Neural progenitor cell (in vitro differentiated cells): ENCODE measurements around the gene ZNF593OS. TPM values are rescaled to one million over a fixed set of nuclear protein-coding genes. Genes with fewer than 3 reads are reported as not detected.
A peak's percentile ranks its signal among the peaks of the same experiment; 100 is the strongest.

Source experiments
- DNase-seq: peaks from one replicate; pipeline ENCODE4 v3.0.0-alpha.2; 2016; ENCODE audit warnings: low spot score
- H2AFZ ChIP-seq: fragments of 200-600 bp; sonication (generic); replicated peaks from 2 replicates; pipeline ENCODE4 v1.6.1; 2016; ENCODE audit warnings: antibody characterized with exemption
- H3F3A ChIP-seq: fragments of 200-600 bp; sonication (generic); 2 replicates; pipeline ENCODE4 v1.6.1; 2016; ENCODE audit warnings: antibody characterized with exemption, low read depth
- H3K27ac ChIP-seq: fragments of 200-600 bp; sonication (generic); 2 replicates; pipeline ENCODE4 v1.5.1; 2016; ENCODE audit warnings: mild to moderate bottlenecking
- H3K27me3 ChIP-seq: fragments of 200-600 bp; sonication (generic); 2 replicates; pipeline ENCODE4 v1.6.1; 2016; ENCODE audit warnings: mild to moderate bottlenecking, moderate library complexity
- H3K36me3 ChIP-seq: fragments of 200-600 bp; sonication (generic); 2 replicates; pipeline ENCODE4 v1.5.1; 2016
- H3K4me1 ChIP-seq: fragments of 200-600 bp; sonication (generic); 2 replicates; pipeline ENCODE4 v1.6.1; 2016; ENCODE audit warnings: mixed run types
- H3K4me2 ChIP-seq: fragments of 200-600 bp; sonication (generic); 2 replicates; pipeline ENCODE4 v1.6.1; 2016
- H3K4me3 ChIP-seq: fragments of 200-600 bp; sonication (generic); 2 replicates; pipeline ENCODE4 v1.5.1; 2016
- H3K79me2 ChIP-seq: fragments of 200-600 bp; sonication (generic); 2 replicates; pipeline ENCODE4 v1.6.1; 2016; ENCODE audit warnings: low read depth
- H3K9ac ChIP-seq: fragments of 200-600 bp; sonication (generic); 2 replicates; pipeline ENCODE4 v1.6.1; 2016
- H3K9me3 ChIP-seq: fragments of 200-600 bp; sonication (generic); 2 replicates; pipeline ENCODE4 v1.5.1; 2016; ENCODE audit warnings: low read depth
- H4K20me1 ChIP-seq: fragments of 200-600 bp; sonication (generic); 2 replicates; pipeline ENCODE4 v1.6.1; 2016; ENCODE audit warnings: low read depth
- H3K27ac Mint-ChIP-seq: 3 replicates; pipeline ENCODE4 v1.8.0; 2021; ENCODE audit warnings: mixed read lengths
- H3K27me3 Mint-ChIP-seq: 2 replicates; pipeline ENCODE4 v1.8.0; 2022; ENCODE audit warnings: low read depth, mild to moderate bottlenecking, inconsistent platforms, moderate library complexity, mixed read lengths; ENCODE audit not compliant: insufficient read depth
- H3K36me3 Mint-ChIP-seq: 3 replicates; pipeline ENCODE4 v1.8.0; 2021; ENCODE audit warnings: mixed read lengths
- H3K4me1 Mint-ChIP-seq: 3 replicates; pipeline ENCODE4 v1.8.0; 2021; ENCODE audit warnings: mixed read lengths
- H3K4me3 Mint-ChIP-seq: 3 replicates; pipeline ENCODE4 v1.8.0; 2021; ENCODE audit warnings: mild to moderate bottlenecking, moderate library complexity, mixed read lengths
- H3K9me3 Mint-ChIP-seq: 3 replicates; pipeline ENCODE4 v1.8.0; 2020; ENCODE audit warnings: mixed read lengths
- EZH2 ChIP-seq: fragments of 200-600 bp; sonication (generic); IDR thresholded peaks from 2 replicates; pipeline ENCODE4 v1.6.1; 2017; ENCODE audit warnings: antibody characterized with exemption, mild to moderate bottlenecking, moderate library complexity
- EZH2phosphoT487 ChIP-seq: fragments of 200-600 bp; sonication (generic); IDR thresholded peaks from 2 replicates; pipeline ENCODE4 v1.6.1; 2017; ENCODE audit warnings: antibody characterized with exemption
- total RNA-seq: library from RNA; depleted of rRNA; stranded (reverse); fragments of >200 nt; gene quantifications from 2 replicates; pipeline ENCODE4 v1.2.3, GENCODE V29; 2015; ENCODE audit warnings: low replicate concordance
- TF ChIP-seq, protein P1 (sequence below): fragments of 200-600 bp; sonication (generic); IDR thresholded peaks from 2 replicates; pipeline ENCODE4 v1.5.1; 2017; ENCODE audit warnings: antibody characterized with exemption, mild to moderate bottlenecking

ZNF593OS gene
- total RNA-seq, 1 donor from 2014 or later = 0.67 TPM

DNA sequence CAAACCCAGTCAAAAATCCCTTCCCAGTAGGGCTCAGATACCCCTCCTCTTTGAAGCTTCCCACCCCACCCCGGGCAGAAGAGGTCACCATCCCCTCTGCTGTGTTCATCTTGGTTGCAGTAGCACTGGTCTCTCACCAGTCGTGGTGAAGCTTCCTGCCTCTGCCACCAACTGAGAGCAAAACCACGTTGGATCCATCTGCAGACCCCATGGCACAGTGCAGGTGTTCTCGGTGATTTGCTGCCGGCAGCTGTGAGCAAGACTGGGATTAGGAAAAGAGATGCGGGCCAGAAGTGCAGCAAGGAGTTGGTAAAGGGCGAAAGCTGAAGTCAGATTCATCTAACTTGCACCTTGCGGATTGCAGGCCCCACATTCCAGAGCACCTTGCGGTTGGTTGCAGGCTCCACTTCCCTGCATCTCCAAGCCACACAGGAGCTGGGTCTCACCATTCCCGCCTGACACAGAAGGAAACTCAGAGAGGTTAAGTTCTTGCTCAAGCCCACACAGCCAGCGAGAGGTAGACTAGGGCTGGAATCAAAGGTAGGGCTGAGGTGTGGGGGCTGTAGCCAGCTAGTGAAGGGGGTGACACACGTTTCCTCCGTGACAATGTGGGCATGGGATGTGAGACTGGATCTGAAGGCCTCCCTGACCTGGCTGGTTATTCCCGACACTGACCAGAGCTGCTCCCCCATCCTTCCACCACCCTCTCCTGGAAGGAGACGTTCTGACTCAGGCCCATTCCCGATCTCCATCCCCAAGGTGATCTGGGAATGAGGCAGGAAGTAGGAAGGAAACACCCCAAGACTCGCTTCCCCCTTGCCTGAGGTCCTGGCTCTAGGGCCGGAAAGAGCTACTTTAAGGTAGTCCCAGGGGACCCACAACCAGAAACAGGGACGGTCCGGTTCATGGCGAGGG, 16.0 kb downstream of the ZNF593OS start:
- Histone ChIP-seq H3K9ac (no peak overlapping the region), H3K79me2 (no peaks in the 10 kb centered on the region), H3K4me2 (peak overlapping the region; percentile 87), H3F3A (peaks cover 23% of the 10 kb centered on the region), H3K4me1 (peaks cover 54% of the 10 kb centered on the region), H2AFZ (peak overlapping the region; percentile 2), H3K36me3 (no peaks in the 10 kb centered on the region), H4K20me1 (peaks cover 17% of the 10 kb centered on the region), H3K9me3 (no peaks in the 10 kb centered on the region), H3K27ac (no peak overlapping the region), H3K27me3 (peaks cover 95% of the 10 kb centered on the region), H3K4me3 (peak overlapping the region; percentile 38)
- TF ChIP-seq EZH2 = no peak
- TF ChIP-seq EZH2phosphoT487 = no peak
- TF ChIP-seq, protein P1, sequence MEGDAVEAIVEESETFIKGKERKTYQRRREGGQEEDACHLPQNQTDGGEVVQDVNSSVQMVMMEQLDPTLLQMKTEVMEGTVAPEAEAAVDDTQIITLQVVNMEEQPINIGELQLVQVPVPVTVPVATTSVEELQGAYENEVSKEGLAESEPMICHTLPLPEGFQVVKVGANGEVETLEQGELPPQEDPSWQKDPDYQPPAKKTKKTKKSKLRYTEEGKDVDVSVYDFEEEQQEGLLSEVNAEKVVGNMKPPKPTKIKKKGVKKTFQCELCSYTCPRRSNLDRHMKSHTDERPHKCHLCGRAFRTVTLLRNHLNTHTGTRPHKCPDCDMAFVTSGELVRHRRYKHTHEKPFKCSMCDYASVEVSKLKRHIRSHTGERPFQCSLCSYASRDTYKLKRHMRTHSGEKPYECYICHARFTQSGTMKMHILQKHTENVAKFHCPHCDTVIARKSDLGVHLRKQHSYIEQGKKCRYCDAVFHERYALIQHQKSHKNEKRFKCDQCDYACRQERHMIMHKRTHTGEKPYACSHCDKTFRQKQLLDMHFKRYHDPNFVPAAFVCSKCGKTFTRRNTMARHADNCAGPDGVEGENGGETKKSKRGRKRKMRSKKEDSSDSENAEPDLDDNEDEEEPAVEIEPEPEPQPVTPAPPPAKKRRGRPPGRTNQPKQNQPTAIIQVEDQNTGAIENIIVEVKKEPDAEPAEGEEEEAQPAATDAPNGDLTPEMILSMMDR = no peak
- no peaks in the 10 kb centered on the region for H3K9me3 Mint-ChIP-seq
- H3K4me3 Mint-ChIP-seq = peak overlapping the region; percentile 73
- peaks cover 16% of the 10 kb centered on the region for H3K27me3 Mint-ChIP-seq
- DNase-seq = no peak
- H3K36me3 Mint-ChIP-seq = no peaks in the 10 kb centered on the region
- H3K4me1 Mint-ChIP-seq = peaks cover 59% of the 10 kb centered on the region
- peak overlapping the region; percentile 94 for H3K27ac Mint-ChIP-seq

DNA sequence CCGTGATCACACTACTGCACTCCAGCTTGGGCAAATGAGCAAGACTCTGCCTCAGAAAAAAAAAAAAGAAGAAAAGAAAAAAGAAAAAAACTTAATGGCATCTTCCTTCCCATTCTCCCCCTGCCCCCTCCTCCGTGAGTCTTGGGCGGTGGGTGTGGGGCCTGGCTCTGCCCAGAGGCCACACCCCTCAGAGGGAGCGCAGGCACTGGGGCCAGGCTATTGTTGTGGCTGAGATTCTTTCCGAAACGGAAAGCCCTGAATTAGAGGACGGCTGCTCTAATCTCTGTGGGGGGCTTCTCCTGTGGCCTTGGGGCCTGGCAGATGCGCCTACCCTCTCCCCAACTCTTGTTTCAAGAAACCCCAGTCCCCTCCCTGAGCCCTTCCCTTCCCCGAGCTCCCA, 16.9 kb downstream of the ZNF593OS start:
- no peaks in the 10 kb centered on the region for H3K9me3 Mint-ChIP-seq
- peak; percentile 90 for DNase-seq

DNA sequence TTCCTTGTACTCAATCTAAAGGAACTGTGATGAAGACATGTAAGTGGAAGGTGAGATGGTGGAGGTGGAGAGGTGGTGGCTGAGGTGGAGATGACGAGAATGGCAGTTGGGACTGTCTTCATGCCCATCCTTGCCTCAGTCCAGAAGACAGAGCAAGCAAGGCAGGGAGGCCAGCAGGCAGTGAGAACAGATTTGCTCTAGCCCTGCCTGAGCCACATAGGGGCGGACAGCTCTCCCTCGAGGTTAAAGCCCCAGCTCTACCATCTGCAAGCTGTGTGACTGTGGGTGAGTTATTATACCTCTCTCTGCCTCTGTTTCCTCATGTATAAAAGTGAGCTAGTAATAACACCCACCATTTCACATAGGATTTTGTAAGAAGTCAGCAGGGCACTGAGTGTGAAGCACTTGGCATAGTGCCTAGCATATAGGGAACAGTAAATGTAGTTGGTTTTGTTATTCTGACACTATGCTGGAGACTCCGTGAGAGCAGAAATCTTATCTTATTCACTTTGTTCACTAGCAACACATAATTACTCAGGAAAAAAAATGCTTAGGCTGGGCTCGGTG, 17.6 kb downstream of the ZNF593OS start:
- no peaks in the 10 kb centered on the region for H3K9me3 ChIP-seq
- no peak overlapping the region for H3K9ac ChIP-seq
- no peak overlapping the region for H3K27ac ChIP-seq
- peaks cover 97% of the 10 kb centered on the region for H3K27me3 ChIP-seq
- Mint-ChIP-seq H3K4me3 (peak overlapping the region; percentile 13), H3K9me3 (no peaks in the 10 kb centered on the region), H3K4me1 (peaks cover 54% of the 10 kb centered on the region), H3K36me3 (no peaks in the 10 kb centered on the region), H3K27ac (no peak overlapping the region), H3K27me3 (peaks cover 12% of the 10 kb centered on the region)
- TF ChIP-seq EZH2 = no peak
- TF ChIP-seq, protein P1 = no peak
- no peak for TF ChIP-seq EZH2phosphoT487
- no peaks in the 10 kb centered on the region for H3K36me3 ChIP-seq
- peaks cover 23% of the 10 kb centered on the region for H3F3A ChIP-seq
- H3K4me2 ChIP-seq = peak overlapping the region; percentile 87
- DNase-seq = no peak
- H3K79me2 ChIP-seq = no peaks in the 10 kb centered on the region
- H3K4me3 ChIP-seq = no peak overlapping the region
- H4K20me1 ChIP-seq = peaks cover 17% of the 10 kb centered on the region
- H2AFZ ChIP-seq = no peak overlapping the region
- H3K4me1 ChIP-seq = peaks cover 45% of the 10 kb centered on the region

More for the DNA sequence above, 16.9 kb downstream of the ZNF593OS start:
- no peak overlapping the region for H3K9ac ChIP-seq
- no peak for TF ChIP-seq EZH2phosphoT487
- TF ChIP-seq EZH2 = no peak
- TF ChIP-seq, protein P1 = no peak
- H3K4me2 ChIP-seq = peak overlapping the region; percentile 87
- H3F3A ChIP-seq = peaks cover 23% of the 10 kb centered on the region
- H3K27ac ChIP-seq = no peak overlapping the region
- no peaks in the 10 kb centered on the region for H3K79me2 ChIP-seq
- no peaks in the 10 kb centered on the region for H3K9me3 ChIP-seq
- H3K27me3 Mint-ChIP-seq = peaks cover 14% of the 10 kb centered on the region
- H3K4me1 ChIP-seq = peaks cover 51% of the 10 kb centered on the region
- H3K4me3 ChIP-seq = peak overlapping the region; percentile 38
- peaks cover 17% of the 10 kb centered on the region for H4K20me1 ChIP-seq
- H3K36me3 ChIP-seq = no peaks in the 10 kb centered on the region
- peak overlapping the region; percentile 94 for H3K27ac Mint-ChIP-seq
- H3K27me3 ChIP-seq = peaks cover 95% of the 10 kb centered on the region
- peak overlapping the region; percentile 50 for H3K4me3 Mint-ChIP-seq
- H3K4me1 Mint-ChIP-seq = peaks cover 61% of the 10 kb centered on the region
- no peaks in the 10 kb centered on the region for H3K36me3 Mint-ChIP-seq
- H2AFZ ChIP-seq = no peak overlapping the region
